ENCODE data around the gene THSD7B. TPM values are rescaled to one million over a fixed set of nuclear protein-coding genes. Genes with fewer than 3 reads are reported as not detected.
A peak's percentile ranks its signal among the peaks of the same experiment; 100 is the strongest.

Gene THSD7B
- total and polyA plus RNA-seq, 2 donors from 2014 or later: 0.34 to 0.85 TPM

GRCh38 chr2:136905779-136906178, 140.4 kb downstream of the THSD7B start:
- H3K36me3 ChIP-seq (ENCODE audit: control insufficient read depth in 2 of 3, insufficient read depth in 3 of 3, low read length in 3 of 3): no peaks in the 10 kb centered on the region
- H3K27ac ChIP-seq (ENCODE audit: low read depth in 2 of 2, low read length in 2 of 2): no peak overlapping the region
- intact Hi-C loops (cut with DNase I): no loop called here
- no peaks in the 10 kb centered on the region for H3K4me1 ChIP-seq (ENCODE audit: control insufficient read depth in 2 of 3, insufficient read depth in 2 of 3, low read depth in 1 of 3, low read length in 3 of 3)
- no peak for TF ChIP-seq CTCF (IDR thresholded peaks at IDR 0.05; ENCODE audit: borderline replicate concordance, extremely low read depth, insufficient read depth)
- H3K9me3 ChIP-seq (ENCODE audit: control insufficient read depth in 2 of 3, insufficient read depth in 1 of 3, low read length in 3 of 3): no peaks in the 10 kb centered on the region
- H3K27me3 ChIP-seq (ENCODE audit: control insufficient read depth, insufficient read depth, low read length): no peaks in the 10 kb centered on the region
- H3K4me3 ChIP-seq (ENCODE audit: low read length in 3 of 3): no peak overlapping the region
- H3K9ac ChIP-seq (ENCODE audit: low read length in 3 of 3): no peak overlapping the region
- FAIRE-seq (no peak), DNase-seq (no peak)

- H3K27me3 ChIP-seq (ENCODE audit: control insufficient read depth, insufficient read depth, low read length): no peaks in the 10 kb centered on the region
- H3K9me3 ChIP-seq (ENCODE audit: control insufficient read depth in 2 of 3, insufficient read depth in 1 of 3, low read length in 3 of 3): no peaks in the 10 kb centered on the region
- no peaks in the 10 kb centered on the region for H3K36me3 ChIP-seq (ENCODE audit: control insufficient read depth in 2 of 3, insufficient read depth in 3 of 3, low read length in 3 of 3)
- intact Hi-C loops (cut with DNase I): no loop called here
- no peaks in the 10 kb centered on the region for H3K4me1 ChIP-seq (ENCODE audit: control insufficient read depth in 2 of 3, insufficient read depth in 2 of 3, low read depth in 1 of 3, low read length in 3 of 3)
- DNase-seq (peak in 2 of 5 donors; percentile 11 to 16), FAIRE-seq (no peak)
- H3K27ac ChIP-seq (ENCODE audit: low read depth in 2 of 2, low read length in 2 of 2): no peak overlapping the region
- no peak overlapping the region for H3K9ac ChIP-seq (ENCODE audit: low read length in 3 of 3)
- H3K4me3 ChIP-seq (ENCODE audit: low read length in 3 of 3): no peak overlapping the region
- TF ChIP-seq CTCF (IDR thresholded peaks at IDR 0.05; ENCODE audit: borderline replicate concordance, extremely low read depth, insufficient read depth): no peak
These were observed 144.4 kb downstream of the THSD7B start for GRCh38 chr2:136909777-136910176.

GRCh38 chr2:136916131-136916530, 150.8 kb downstream of the THSD7B start:
- H3K4me1 ChIP-seq (ENCODE audit: control insufficient read depth in 2 of 3, insufficient read depth in 2 of 3, low read depth in 1 of 3, low read length in 3 of 3): no peaks in the 10 kb centered on the region
- H3K36me3 ChIP-seq (ENCODE audit: control insufficient read depth in 2 of 3, insufficient read depth in 3 of 3, low read length in 3 of 3): no peaks in the 10 kb centered on the region
- H3K4me3 ChIP-seq (ENCODE audit: low read length in 3 of 3): no peak overlapping the region
- no peak overlapping the region for H3K27ac ChIP-seq (ENCODE audit: low read depth in 2 of 2, low read length in 2 of 2)
- intact Hi-C loops (cut with DNase I): no loop called here
- FAIRE-seq (no peak), DNase-seq (no peak)
- no peak overlapping the region for H3K9ac ChIP-seq (ENCODE audit: low read length in 3 of 3)
- H3K9me3 ChIP-seq (ENCODE audit: control insufficient read depth in 2 of 3, insufficient read depth in 1 of 3, low read length in 3 of 3): no peaks in the 10 kb centered on the region
- TF ChIP-seq CTCF (IDR thresholded peaks at IDR 0.05; ENCODE audit: borderline replicate concordance, extremely low read depth, insufficient read depth): no peak
- H3K27me3 ChIP-seq (ENCODE audit: control insufficient read depth, insufficient read depth, low read length): no peaks in the 10 kb centered on the region

- no peak overlapping the region for H3K4me3 ChIP-seq (ENCODE audit: low read length in 3 of 3)
- intact Hi-C loops (cut with DNase I): no loop called here
- H3K4me1 ChIP-seq (ENCODE audit: control insufficient read depth in 2 of 3, insufficient read depth in 2 of 3, low read depth in 1 of 3, low read length in 3 of 3): no peaks in the 10 kb centered on the region
- no peaks in the 10 kb centered on the region for H3K36me3 ChIP-seq (ENCODE audit: control insufficient read depth in 2 of 3, insufficient read depth in 3 of 3, low read length in 3 of 3)
- FAIRE-seq: no peak
- no peak for TF ChIP-seq CTCF (IDR thresholded peaks at IDR 0.05; ENCODE audit: borderline replicate concordance, extremely low read depth, insufficient read depth)
- H3K9me3 ChIP-seq (ENCODE audit: control insufficient read depth in 2 of 3, insufficient read depth in 1 of 3, low read length in 3 of 3): no peaks in the 10 kb centered on the region
- H3K27me3 ChIP-seq (ENCODE audit: control insufficient read depth, insufficient read depth, low read length): no peaks in the 10 kb centered on the region
- DNase-seq: peak in 2 of 5 donors; percentile 56 to 80
- H3K9ac ChIP-seq (ENCODE audit: low read length in 3 of 3): no peak overlapping the region
- H3K27ac ChIP-seq (ENCODE audit: low read depth in 2 of 2, low read length in 2 of 2): no peak overlapping the region
These were observed 152.1 kb downstream of the THSD7B start for GRCh38 chr2:136917411-136917881.
